Erythroblast (primary cell): ENCODE results near the gene GPD2.

Source experiments
- GATA1 ChIP-seq: IDR thresholded peaks from 2 replicates; pipeline ENCODE4 v1.6.1; 2011; ENCODE audit warnings: low read depth, mild to moderate bottlenecking, control low read depth, low read length, moderate library complexity
- POLR2A ChIP-seq: IDR thresholded peaks from 2 replicates; pipeline ENCODE4 v1.6.1; 2011; ENCODE audit warnings: mild to moderate bottlenecking, low read length

GRCh38 chr2:156491176-156491575 lies 55.0 kb downstream of the GPD2 start:
- TF ChIP-seq POLR2A (no peak), GATA1 (no peak)
